ENCODE measurements around the gene TREX2.

The TREX2 gene, protein sequence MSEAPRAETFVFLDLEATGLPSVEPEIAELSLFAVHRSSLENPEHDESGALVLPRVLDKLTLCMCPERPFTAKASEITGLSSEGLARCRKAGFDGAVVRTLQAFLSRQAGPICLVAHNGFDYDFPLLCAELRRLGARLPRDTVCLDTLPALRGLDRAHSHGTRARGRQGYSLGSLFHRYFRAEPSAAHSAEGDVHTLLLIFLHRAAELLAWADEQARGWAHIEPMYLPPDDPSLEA

GRCh38 chrX:153445856-153446635 lies at the start of gene TREX2:
TREX2 (minus strand) TSS chrX:153446056; CDS start chrX:153445430, 626 bp downstream.
- FAIRE-seq, result no peak

DNA sequence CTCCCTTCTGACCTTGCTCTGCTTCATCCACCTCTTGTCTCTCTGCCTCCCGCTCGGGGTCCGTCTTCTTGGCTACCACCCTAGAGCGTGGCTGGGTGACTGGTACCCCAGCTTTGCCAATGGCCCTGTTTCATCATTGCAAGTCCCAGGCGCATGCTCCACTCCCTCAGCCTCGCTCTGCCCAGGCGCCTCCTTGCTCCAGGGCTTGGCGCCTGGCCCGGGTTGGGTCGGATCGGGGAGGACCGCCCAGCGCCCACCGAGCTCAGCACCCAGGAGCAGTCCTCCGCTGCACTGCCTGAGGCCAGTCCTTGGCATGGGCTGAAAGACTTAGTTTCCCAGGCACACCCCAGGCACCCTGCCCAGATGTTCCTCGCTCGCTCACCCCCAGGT lies 49.5 kb upstream of the TREX2 start:
- no peak for FAIRE-seq

DNA sequence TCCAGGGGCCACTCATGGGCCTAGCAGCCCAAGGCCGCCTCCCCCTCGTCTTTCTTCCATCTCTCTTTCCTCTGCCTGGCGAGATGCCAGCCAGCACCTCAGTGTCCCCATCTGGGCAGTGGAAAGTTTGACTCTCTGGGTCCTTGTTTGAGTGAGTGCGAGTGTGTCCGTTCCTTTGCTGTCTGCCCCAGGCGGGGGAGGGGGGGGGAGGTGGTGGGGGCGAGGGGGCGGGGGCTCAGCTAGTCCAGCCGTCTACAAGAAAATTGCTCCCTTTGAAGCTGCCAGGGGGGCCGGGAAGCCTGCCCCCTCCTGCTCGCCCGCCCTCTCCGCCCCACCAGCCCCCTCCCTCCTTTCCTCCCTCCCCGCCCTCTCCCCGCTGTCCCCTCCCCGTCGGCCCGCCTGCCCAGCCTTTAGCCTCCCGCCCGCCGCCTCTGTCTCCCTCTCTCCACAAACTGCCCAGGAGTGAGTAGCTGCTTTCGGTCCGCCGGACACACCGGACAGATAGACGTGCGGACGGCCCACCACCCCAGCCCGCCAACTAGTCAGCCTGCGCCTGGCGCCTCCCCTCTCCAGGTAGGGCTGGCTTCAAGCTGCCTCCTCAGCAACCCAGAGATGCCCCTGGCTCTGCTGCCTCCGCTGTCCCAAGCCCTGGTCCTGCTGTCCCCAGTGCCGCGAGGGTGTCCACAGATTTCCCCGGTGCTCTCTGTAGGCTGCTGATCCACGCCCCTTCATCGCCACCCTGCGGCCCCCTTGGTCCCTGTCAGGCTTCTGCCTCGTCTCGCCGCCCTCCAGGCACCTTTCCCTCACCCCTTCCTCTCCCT lies 48.9 kb upstream of the TREX2 start, which contains the start of gene BGN:
Gene BGN, plus strand, starts transcription at position 440 of the 821 bp plus-strand sequence. CDS start 9,652 bp downstream, outside the sequence.
- no peak for FAIRE-seq

GRCh38 chrX:153494061-153494460 lies 48.2 kb upstream of the TREX2 start:
- no peak for FAIRE-seq

DNA sequence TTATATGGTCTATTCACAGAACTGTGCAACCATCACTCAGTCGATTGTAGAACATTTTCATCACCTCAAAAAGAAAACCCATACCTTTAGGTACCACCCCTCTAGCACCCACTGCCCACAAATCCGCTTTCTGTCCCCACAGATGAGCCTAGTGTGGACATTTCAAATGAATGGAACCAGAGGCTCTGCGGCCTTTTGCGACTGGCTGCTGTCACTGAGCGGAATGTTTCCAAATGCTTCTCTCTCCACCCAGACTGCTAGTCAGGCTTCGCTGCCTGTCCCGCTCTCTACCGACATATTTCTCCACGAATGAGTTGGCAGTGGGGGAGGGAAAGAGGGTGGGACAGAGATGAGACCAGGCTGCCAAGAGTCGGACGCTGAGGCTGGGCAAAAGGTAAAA lies 47.2 kb upstream of the TREX2 start:
- FAIRE-seq, result no peak

DNA sequence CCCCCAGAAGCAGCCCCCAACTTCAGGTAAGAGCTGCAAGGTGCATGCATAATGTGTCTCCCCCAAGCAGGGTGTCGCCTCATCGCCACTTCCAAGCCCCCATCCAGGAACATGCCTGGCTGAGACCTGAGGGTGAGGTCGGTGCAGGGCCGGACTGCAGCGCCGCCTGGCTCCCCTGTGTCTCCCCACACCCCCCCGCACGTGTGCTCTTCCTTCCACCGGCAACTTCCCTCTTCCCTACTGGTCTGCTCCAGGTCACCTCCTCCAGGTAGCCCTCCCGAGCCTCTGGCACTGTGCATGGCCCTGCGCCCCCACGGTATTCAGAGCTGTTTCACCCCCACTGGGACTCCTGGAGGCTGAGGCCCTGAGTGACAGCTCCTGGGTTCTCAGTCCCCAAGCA lies 46.7 kb upstream of the TREX2 start:
- no peak for FAIRE-seq

DNA sequence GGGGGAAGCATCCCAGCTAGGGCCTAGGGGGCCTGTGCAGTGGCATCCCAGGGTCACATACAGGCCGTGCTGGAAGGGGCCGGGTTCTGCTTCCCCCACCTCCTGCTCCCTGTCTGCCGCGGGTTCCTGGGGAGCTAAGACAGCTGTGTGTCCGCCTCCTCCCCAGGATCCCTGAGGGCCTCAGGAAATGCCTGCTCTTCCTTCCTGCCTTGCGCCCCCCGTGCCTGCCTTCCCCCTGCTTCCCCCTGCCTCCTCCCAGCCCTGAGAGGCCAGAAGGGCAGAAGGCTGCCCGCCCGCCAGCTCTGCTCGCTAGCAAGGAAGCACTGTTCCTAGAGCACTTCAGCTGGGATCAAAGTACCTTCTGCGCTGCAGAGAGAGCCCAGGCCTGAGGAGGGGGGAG lies 46.1 kb upstream of the TREX2 start:
- FAIRE-seq, result no peak

DNA sequence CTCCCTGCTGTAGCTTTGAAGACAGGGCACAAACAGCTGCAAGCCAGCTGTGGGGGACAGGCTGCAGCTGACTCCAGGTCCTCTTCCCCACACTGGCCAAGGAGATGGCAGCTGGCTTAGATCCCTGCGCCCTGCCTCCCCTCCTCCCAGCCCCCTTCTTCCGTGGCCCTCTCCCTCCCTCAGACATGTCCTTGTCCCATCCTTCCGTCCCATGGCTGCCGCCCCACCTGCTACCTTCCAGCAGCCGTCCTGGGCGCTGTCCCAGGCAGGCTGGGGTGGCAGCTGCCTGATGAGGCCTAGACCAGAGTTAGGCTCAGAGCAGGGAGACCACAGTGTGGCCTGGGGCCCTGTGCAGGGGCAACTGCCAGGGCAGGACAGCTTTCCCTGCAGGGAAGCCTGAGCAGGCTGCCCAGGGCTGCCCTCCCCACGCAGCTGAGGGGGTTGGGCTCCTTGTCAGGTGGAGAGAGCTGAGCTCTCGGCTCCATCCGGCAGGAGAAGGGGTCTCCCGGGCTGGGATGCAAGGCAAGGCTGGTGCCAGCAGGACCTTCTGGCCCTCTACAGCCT lies 45.6 kb upstream of the TREX2 start:
- no peak for FAIRE-seq

DNA sequence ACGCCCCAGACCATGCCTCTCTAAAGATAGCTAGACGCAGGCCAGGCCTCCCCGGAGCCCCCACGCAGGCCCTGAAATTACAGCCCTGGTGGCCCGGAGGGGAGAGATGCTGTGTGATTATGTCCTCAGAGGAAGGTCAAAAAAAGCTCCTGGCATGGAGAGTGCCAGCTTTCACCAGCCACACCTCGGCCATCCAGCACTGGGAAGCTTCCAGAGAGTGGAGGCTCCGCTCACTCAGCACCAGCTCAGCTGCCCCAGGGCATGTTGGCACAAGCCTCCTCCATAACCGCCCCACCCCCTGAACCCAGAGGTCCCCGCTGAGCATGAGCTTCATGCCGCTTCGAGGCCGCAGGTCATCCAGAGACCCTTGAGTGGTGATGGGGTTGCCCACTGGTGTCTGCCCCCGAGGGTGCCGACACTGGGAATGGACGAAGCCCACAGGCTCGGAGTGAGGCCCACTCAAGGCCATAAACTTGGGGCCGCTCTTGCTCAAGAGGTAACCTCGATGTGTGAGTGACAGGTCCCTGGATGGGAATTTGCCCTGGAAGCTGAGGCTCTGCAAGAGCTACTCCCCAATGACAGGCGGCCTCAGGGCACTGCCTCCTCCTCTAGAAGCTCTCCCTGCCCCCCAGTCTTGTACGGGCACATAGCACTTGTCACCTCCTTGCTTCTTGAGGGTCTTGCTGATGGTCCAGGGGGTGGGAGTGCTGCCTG lies 44.5 kb upstream of the TREX2 start:
- no peak for FAIRE-seq

DNA sequence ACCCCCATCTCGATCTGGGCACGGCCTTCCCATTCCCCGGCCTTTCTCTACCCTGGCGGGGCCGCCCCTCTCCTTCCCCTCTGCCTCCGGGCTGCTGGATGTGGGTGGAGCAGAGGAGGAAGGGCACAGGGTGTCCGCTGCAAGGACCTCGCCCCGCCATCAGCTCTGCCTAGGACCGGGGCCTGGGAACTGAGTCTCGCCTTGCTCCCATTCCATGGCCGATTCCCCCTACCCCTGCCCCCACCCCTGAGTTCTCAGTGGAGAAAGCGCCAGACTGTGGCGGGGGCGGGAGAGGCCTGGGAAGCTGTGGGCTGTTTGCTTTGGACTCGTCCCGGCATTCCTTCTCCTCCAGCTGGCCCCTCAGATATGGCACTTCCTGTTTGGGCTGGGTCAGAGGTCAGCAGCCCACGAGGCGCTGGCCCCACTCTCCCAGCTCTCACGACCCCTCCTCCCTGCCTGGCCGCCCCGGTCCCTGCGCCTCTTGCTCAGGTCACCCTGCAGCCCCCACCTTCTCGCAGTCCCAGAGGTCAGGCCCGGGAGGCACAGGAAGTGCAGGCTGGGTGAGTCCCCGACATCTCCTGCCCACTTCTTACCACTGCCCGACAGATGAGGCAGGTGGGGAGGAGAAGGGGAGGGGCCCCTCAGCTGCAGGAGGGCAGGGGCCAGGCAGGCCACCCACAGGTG lies 42.5 kb upstream of the TREX2 start:
- no peak for FAIRE-seq

GRCh38 chrX:153487590-153488071 lies 41.8 kb upstream of the TREX2 start:
- FAIRE-seq, result no peak

GRCh38 chrX:153486171-153486570 lies 40.3 kb upstream of the TREX2 start:
- FAIRE-seq, result no peak

DNA sequence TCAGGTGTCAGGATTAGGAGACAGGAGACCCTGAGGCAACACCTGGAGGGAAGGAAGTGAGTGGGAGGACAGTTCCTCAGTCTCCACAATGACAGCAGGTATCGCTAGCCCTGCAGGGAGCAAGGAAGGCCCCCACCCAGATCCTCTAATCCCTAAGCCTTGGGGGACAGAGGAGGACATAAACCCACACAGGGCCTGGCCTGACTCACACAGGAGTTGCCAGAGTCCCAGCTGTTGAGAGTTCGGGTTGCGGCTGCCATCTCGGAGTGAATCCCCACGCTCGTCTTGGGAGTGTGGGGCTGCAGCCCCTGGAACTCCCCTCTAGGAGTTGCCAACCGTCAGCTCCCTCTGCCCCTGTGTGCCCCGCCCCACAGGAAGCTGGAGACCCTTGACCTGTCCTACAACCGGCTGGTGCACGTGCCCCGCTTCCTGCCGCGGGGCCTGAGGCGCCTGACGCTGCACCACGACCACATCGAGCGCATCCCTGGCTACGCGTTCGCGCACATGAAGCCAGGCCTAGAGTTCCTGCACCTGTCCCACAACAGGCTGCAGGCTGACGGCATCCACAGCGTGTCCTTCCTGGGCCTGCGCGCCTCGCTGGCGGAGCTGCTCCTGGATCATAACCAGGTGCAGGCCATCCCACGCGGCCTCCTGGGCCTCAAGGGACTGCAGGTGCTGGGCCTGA lies 39.7 kb upstream of the TREX2 start:
- FAIRE-seq, result no peak

DNA sequence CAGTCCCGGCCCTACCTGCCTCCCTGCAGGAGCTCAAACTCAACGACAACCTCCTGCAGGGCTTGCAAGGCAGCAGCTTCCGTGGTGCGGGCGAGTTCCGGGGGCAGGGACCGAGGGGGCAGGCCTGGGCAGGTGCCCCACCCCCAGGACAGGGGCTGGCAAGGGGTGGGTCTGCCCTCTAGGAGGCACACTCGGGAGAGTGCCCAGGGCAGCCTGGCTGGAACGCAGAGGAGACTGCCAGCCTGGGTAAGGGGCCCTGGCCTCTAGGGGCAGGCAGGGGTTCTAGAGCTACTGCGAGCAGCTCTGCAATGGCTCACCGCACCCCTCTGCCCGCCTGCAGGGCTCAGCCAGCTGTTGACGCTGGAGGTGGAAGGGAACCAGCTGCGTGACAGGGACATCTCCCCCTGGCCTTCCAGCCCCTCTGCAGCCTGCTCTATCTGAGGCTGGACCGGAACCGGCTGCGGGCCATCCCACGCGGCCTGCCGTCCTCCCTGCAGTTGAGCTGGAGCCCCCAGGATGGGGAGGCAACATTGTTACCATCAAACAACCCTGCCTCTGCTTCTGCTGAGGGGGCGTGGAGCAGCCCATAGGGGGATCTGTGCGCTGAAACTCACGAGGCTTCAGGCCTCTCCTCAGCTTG lies 36.6 kb upstream of the TREX2 start:
- FAIRE-seq, result no peak

GRCh38 chrX:153481043-153481442 lies 35.2 kb upstream of the TREX2 start:
- FAIRE-seq, result no peak

GRCh38 chrX:153478746-153479145 lies 32.9 kb upstream of the TREX2 start:
- FAIRE-seq, result no peak

- no peak for FAIRE-seq
These were observed 32.0 kb upstream of the TREX2 start for GRCh38 chrX:153477901-153478300.

- no peak for FAIRE-seq
These were observed 31.6 kb upstream of the TREX2 start for GRCh38 chrX:153477364-153477857.

- FAIRE-seq, result no peak
These were observed 31.0 kb upstream of the TREX2 start for GRCh38 chrX:153476666-153477363.
